Activated CD4-positive, alpha-beta T cell treated with anti-CD3 and anti-CD28 coated beads, Interleukin-2, amount 10 ng/mL, durations not matched to agents 7 days and 5 days (primary cell): ENCODE data around the gene SLC39A7. TPM values are rescaled to one million over a fixed set of nuclear protein-coding genes. Genes with fewer than 3 reads are reported as not detected.

Experiments
- CTCF ChIA-PET: fragments of 350-600 bp; sonication (Branson Sonifier 250); formaldehyde crosslinking; loops from one replicate; lab custom pipeline; 2021; ENCODE audit warnings: antibody characterized with exemption; lab: Charles Lee
- POLR2A ChIA-PET: fragments of 350-600 bp; sonication (Branson Sonifier 250); formaldehyde crosslinking; loops from one replicate; lab custom pipeline; 2021; ENCODE audit warnings: antibody characterized with exemption; lab: Charles Lee
- DNase-seq: peaks from one replicate; pipeline ENCODE4 v3.0.0-alpha.2; 2020
- H3K27ac Mint-ChIP-seq: one replicate; pipeline ENCODE4 v1.8.0; 2021; ENCODE audit warnings: mild to moderate bottlenecking, moderate library complexity, mixed read lengths
- H3K27me3 Mint-ChIP-seq: one replicate; pipeline ENCODE4 v1.8.0; 2021; ENCODE audit warnings: mixed read lengths
- H3K36me3 Mint-ChIP-seq: one replicate; pipeline ENCODE4 v1.8.0; 2021; ENCODE audit warnings: low read depth, mixed read lengths
- H3K4me1 Mint-ChIP-seq: one replicate; pipeline ENCODE4 v1.8.0; 2021; ENCODE audit warnings: mixed read lengths
- H3K4me3 Mint-ChIP-seq: one replicate; pipeline ENCODE4 v1.8.0; 2021; ENCODE audit warnings: mild to moderate bottlenecking, moderate library complexity, mixed read lengths
- H3K9me3 Mint-ChIP-seq: one replicate; pipeline ENCODE4 v1.8.0; 2021; ENCODE audit warnings: mixed read lengths
- total RNA-seq, 2 experiments: library from RNA; stranded (reverse); gene quantifications; one replicate each; pipeline ENCODE4 v1.2.3, GENCODE V29; 2021

SLC39A7 gene
- total RNA-seq, 2 experiments from 2014 or later, result 34.8 to 48.5 TPM

GRCh38 chr6:33185190-33185589 is 15.5 kb upstream of the SLC39A7 start:
- Mint-ChIP-seq H3K4me1 (peaks cover 21% of the 10 kb centered on the region), H3K36me3 (peaks cover 23% of the 10 kb centered on the region), H3K4me3 (no peak overlapping the region), H3K27ac (peak overlapping the region; percentile 98), H3K27me3 (peaks cover 15% of the 10 kb centered on the region), H3K9me3 (peaks cover 18% of the 10 kb centered on the region)
- DNase-seq, result no peak
- ChIA-PET CTCF (no interaction called here), POLR2A (interaction anchor here (0.5 kb wide), 1 partner anchor 41 kb away, joined by 5 read pairs; no protein-coding TSS in a partner anchor)

DNA sequence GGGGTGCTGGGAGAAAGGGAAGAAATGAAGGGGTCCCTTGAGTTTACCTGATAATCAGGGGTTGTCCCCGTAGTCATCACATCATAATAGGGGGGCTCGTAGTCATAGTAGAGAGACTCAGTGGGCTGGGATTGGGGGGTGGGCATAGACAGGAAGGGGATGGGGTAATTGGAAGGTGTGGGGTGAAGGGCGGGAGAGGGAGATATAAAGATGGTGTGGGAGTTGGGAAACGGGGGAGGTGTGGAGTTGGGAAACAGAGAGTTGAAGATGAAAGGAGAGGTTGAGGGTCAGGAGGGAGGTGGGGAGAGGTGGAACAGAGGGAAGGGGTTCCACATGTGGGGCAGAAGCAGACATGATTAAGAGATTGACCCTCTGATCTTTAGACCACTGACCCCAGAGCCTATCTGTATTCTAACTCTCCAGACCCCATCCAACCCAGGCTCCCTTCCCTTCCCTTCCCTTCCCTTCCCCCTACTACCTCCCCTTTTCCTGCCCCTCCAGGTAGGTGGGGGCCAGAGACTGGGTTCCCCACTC is 14.9 kb upstream of the SLC39A7 start:
- Mint-ChIP-seq H3K27me3 (peaks cover 19% of the 10 kb centered on the region), H3K4me3 (no peak overlapping the region), H3K27ac (no peak overlapping the region), H3K4me1 (peaks cover 21% of the 10 kb centered on the region), H3K36me3 (peaks cover 23% of the 10 kb centered on the region), H3K9me3 (peaks cover 18% of the 10 kb centered on the region)
- ChIA-PET POLR2A (no interaction called here), CTCF (no interaction called here)
- no peak for DNase-seq

DNA sequence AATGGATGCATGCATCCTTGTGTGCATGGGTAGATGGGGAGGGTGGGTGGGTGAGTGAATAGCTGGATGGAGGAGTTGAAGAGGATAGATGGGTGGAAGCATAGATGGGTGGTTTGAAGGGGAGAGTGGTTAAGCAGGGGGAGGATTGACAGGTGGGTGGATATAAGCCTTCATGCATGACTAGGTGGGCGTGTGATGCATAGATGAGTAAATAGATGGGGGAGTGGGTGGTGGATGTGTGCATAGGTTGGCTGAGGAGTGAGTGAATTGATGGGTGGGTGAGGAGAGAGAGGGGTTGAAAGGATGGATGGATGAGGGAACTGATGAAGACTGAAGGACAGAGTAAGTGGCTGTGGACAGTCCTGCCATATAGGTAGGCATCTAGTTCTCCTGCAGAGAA is 12.9 kb upstream of the SLC39A7 start:
- no peak for DNase-seq
- Mint-ChIP-seq H3K27ac (no peak overlapping the region), H3K4me1 (peaks cover 25% of the 10 kb centered on the region), H3K27me3 (peaks cover 36% of the 10 kb centered on the region), H3K9me3 (peaks cover 15% of the 10 kb centered on the region), H3K36me3 (peaks cover 21% of the 10 kb centered on the region), H3K4me3 (no peak overlapping the region)
- ChIA-PET CTCF (no interaction called here), POLR2A (no interaction called here)

DNA sequence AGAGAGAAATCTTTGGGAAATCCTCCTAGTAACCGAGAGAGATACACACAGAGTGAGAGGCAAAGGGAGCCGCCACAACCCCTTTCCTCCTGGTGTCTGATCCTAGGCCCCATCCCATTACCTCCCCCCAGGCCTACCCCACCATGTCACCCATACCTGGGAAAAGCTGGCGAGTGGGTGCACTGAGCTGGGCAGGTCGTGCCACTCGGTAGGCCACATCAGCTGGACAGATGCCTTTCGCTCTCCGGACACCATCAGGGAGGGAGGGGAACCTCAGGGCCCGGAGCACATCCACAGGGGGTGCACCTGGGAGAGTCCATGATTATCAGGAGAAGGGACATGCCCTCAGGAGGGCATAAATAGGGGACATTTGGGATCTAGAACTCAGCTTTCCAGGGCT is 11.5 kb upstream of the SLC39A7 start:
- Mint-ChIP-seq H3K36me3 (peaks cover 16% of the 10 kb centered on the region), H3K4me3 (no peak overlapping the region), H3K9me3 (peaks cover 3% of the 10 kb centered on the region), H3K27me3 (peaks cover 41% of the 10 kb centered on the region), H3K4me1 (peaks cover 15% of the 10 kb centered on the region), H3K27ac (no peak overlapping the region)
- ChIA-PET CTCF (no interaction called here), POLR2A (no interaction called here)
- DNase-seq, result no peak

DNA sequence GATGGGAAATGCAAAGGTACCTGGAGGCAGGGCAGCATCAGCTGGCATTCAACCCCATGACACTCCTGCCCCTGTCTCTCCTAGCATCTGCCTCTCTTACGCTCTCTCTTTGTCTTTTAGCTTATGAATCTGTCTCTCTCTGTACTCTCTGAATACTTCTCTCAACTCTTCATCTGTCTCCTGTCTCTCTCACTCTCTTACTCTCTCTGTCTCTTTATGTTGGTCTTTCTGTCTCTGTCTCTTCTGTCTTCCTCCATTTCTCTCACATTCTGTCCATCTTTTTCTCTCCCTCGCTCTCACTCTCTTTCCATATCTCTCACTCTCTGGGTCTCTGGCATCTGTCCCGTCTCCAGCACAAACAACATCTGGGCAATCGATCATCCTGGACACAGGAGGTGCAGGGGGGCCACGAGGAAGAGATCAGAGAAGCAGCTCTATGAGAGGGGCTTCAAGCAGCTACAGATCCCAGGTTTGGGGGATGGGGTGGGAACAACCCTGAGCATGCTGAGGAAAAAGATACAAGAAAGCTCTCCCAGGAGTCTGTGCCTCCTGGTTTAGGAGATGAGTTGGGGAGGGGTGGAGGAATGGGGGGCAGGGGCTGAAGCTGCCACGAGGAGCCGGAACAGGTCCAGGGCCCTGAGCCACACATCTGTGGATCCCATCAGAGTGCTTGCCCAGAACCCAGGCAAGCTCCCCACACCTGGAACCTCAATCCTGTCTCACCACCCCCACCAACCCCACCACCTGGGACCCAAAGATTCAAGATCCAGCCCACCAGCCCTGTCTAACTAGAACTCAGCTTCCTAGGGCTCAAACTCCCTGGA is 10.8 kb upstream of the SLC39A7 start:
- peaks cover 16% of the 10 kb centered on the region for H3K36me3 Mint-ChIP-seq
- ChIA-PET POLR2A (no interaction called here), CTCF (interaction anchor here (0.6 kb wide), 1 partner anchor 51 kb away, joined by 3 read pairs; no protein-coding TSS in a partner anchor)
- H3K4me1 Mint-ChIP-seq, result peaks cover 10% of the 10 kb centered on the region
- no peak overlapping the region for H3K27ac Mint-ChIP-seq
- peaks cover 41% of the 10 kb centered on the region for H3K27me3 Mint-ChIP-seq
- H3K4me3 Mint-ChIP-seq, result no peak overlapping the region
- DNase-seq, result no peak
- H3K9me3 Mint-ChIP-seq, result no peaks in the 10 kb centered on the region

GRCh38 chr6:33190504-33191107 is 10.1 kb upstream of the SLC39A7 start:
- CTCF ChIA-PET, result no interaction called here
- Mint-ChIP-seq H3K27me3 (peaks cover 41% of the 10 kb centered on the region), H3K4me1 (peaks cover 10% of the 10 kb centered on the region), H3K4me3 (no peak overlapping the region), H3K27ac (no peak overlapping the region), H3K9me3 (no peaks in the 10 kb centered on the region), H3K36me3 (peaks cover 21% of the 10 kb centered on the region)
- POLR2A ChIA-PET, result no interaction called here
- no peak for DNase-seq

GRCh38 chr6:33191383-33192104 is 9.1 kb upstream of the SLC39A7 start:
- DNase-seq, result no peak
- Mint-ChIP-seq H3K4me3 (no peak overlapping the region), H3K4me1 (peaks cover 10% of the 10 kb centered on the region), H3K36me3 (peaks cover 31% of the 10 kb centered on the region), H3K9me3 (no peaks in the 10 kb centered on the region), H3K27ac (no peak overlapping the region), H3K27me3 (peaks cover 40% of the 10 kb centered on the region)
- CTCF ChIA-PET, result interaction anchor here (0.5 to 1.2 kb wide), 2 partner anchors 56 to 188 kb away, joined by 5 to 7 read pairs; no protein-coding TSS in a partner anchor
- POLR2A ChIA-PET, result no interaction called here

DNA sequence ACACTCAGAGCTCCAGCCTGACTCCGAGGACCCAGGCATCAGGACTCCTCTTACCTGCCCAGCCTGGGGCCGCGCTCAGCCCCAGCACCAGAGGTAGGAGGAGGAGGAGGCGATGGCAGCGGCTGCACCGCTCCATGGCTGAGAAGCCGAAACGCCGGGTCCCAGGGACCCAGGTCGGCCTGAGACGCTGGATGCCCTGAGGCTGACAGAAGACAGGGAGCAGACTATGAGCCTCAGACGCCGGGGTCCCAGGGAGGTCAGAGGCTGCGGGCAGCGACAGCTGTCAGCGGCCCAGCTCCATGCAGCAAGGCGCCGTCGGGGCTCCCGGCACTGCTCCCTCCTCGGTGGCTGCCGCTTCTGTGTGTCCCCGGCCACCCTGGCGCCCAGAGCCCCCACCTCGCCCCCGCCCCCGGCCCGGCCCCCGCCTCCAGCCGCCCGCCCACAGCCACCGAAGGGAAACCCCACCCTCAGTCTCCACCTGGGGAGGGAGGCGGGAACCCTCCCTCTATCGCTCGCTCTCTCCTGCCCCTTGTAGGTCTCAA is 8.5 kb upstream of the SLC39A7 start, which contains the start of gene COL11A2:
TSS of gene COL11A2 (minus strand) at position 363 of the 542 bp plus-strand sequence. CDS start at position 136, 227 bp downstream.
- Mint-ChIP-seq H3K27me3 (peaks cover 36% of the 10 kb centered on the region), H3K27ac (no peak within 1 kb of the TSS), H3K36me3 (peaks cover 32% of the 10 kb centered on the region), H3K4me1 (peaks cover 11% of the 10 kb centered on the region), H3K4me3 (no peak within 1 kb of the TSS), H3K9me3 (no peaks in the 10 kb centered on the region)
- CTCF ChIA-PET, result interaction anchor here (0.5 to 1.2 kb wide), 2 partner anchors 56 to 187 kb away, joined by 5 to 7 read pairs; no protein-coding TSS in a partner anchor
- DNase-seq, result no peak
- POLR2A ChIA-PET, result no interaction called here

DNA sequence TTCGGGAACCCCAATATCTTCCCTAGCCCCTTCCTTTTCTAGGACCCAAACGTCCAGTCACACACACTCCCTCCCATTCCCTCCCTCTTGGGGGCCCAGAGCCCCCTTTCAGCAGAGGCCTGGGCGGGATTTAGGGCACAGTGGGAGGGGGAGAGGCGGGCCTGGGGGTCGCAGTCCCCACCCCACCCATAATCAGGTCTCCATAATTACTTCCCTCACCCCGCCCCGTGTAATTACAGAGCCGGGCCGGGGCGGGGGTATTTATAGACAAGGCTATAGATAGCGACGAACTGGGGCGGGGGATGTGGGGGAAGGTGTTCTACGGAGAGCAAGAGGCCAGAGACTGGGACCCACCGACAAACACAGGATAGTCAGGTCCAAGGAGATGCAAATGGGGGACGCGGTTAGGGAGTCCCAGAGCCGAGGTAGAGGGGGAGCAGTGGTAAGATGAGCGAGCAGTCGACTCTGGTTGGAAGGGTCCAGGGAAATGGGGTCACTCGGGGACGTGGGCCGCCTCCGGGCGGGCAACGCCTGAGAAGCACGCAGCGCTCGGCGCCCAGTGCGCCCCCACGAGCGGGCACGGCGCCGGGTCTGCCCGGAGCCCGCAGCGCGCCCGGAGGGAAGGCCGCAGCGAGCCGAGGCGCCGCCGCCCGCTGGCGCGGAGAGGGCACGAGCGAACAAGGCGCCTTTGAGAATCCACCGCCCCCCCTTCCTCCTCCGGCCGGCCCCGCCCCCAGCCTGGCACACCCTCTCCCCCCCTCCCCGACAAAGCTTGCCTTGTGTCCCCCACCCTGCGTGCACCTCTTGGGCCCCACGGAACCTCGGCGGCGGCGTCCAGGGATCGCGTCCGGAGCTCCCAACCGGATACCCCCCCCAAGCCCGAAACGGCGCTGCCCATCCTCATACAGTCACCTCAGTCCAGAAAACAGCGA is 7.7 kb upstream of the SLC39A7 start:
- no peaks in the 10 kb centered on the region for H3K9me3 Mint-ChIP-seq
- H3K4me1 Mint-ChIP-seq, result peaks cover 18% of the 10 kb centered on the region
- ChIA-PET POLR2A (no interaction called here), CTCF (interaction anchor here (2.4 kb wide), 1 partner anchor 56 kb away, joined by 9 read pairs; no protein-coding TSS in a partner anchor)
- no peak for DNase-seq
- peaks cover 33% of the 10 kb centered on the region for H3K27me3 Mint-ChIP-seq
- H3K27ac Mint-ChIP-seq, result no peak overlapping the region
- peaks cover 32% of the 10 kb centered on the region for H3K36me3 Mint-ChIP-seq
- no peak overlapping the region for H3K4me3 Mint-ChIP-seq

- no peak for DNase-seq
- H3K36me3 Mint-ChIP-seq, result peaks cover 32% of the 10 kb centered on the region
- H3K9me3 Mint-ChIP-seq, result no peaks in the 10 kb centered on the region
- ChIA-PET CTCF (interaction anchor here (1.1 to 2.4 kb wide), 2 partner anchors 20 to 55 kb away, joined by 3 to 9 read pairs; no protein-coding TSS in a partner anchor), POLR2A (no interaction called here)
- H3K4me3 Mint-ChIP-seq, result no peak overlapping the region
- no peak overlapping the region for H3K27ac Mint-ChIP-seq
- peaks cover 31% of the 10 kb centered on the region for H3K27me3 Mint-ChIP-seq
- H3K4me1 Mint-ChIP-seq, result peaks cover 25% of the 10 kb centered on the region
These were observed 7.0 kb upstream of the SLC39A7 start for GRCh38 chr6:33193619-33194018.

GRCh38 chr6:33194431-33194979 is 6.2 kb upstream of the SLC39A7 start:
- H3K4me3 Mint-ChIP-seq, result no peak overlapping the region
- H3K4me1 Mint-ChIP-seq, result peaks cover 33% of the 10 kb centered on the region
- CTCF ChIA-PET, result interaction anchor here (1.1 to 2.4 kb wide), 4 partner anchors 11 to 150 kb away, joined by 3 to 9 read pairs (median 4); no protein-coding TSS in a partner anchor
- no peak overlapping the region for H3K27ac Mint-ChIP-seq
- H3K9me3 Mint-ChIP-seq, result no peaks in the 10 kb centered on the region
- POLR2A ChIA-PET, result no interaction called here
- DNase-seq, result no peak
- peaks cover 32% of the 10 kb centered on the region for H3K36me3 Mint-ChIP-seq
- H3K27me3 Mint-ChIP-seq, result peaks cover 30% of the 10 kb centered on the region
